Bronchus fibroblast of lung (primary cell): ENCODE results near the gene BEX3. TPM values are rescaled to one million over a fixed set of nuclear protein-coding genes. Genes with fewer than 3 reads are reported as not detected.

Experiments
- total RNA-seq: library from RNA; depleted of rRNA; stranded (reverse); fragments of >200 nt; gene quantifications from 2 replicates; pipeline ENCODE4 v1.2.3, GENCODE V29; 2015

The BEX3 gene
- 298 and 309 TPM in 2 replicates for total RNA-seq

GRCh38 chrX:103376118-103376978 lies at the start of gene BEX3:
Gene BEX3, plus strand, starts transcription at chrX:103376538. Its CDS starts 984 bp downstream, at chrX:103377522.

GRCh38 chrX:103329991-103330390 lies 46.3 kb upstream of the BEX3 start, which contains the start of gene TCEAL7:
Gene TCEAL7, plus strand, starts transcription at chrX:103330239. Its CDS starts 1,165 bp downstream, at chrX:103331404.

GRCh38 chrX:103356130-103356798 lies 20.1 kb upstream of the BEX3 start, which contains the start of gene TCEAL9:
Gene TCEAL9, plus strand, starts transcription at chrX:103356506. Its CDS starts 1,179 bp downstream, at chrX:103357685.

Other genes starting within 250 kb of the BEX3 start
- gene BEX4, start 161.4 kb upstream of the BEX3 start, total RNA-seq, result 15.0 and 15.6 TPM in 2 replicates
- gene TCEAL8, start 121.4 kb upstream of the BEX3 start, total RNA-seq, result 62.3 and 90.1 TPM in 2 replicates
- gene TCEAL5, start 99.8 kb upstream of the BEX3 start, total RNA-seq, result not detected in 2 replicates
- gene BEX2, start 65.5 kb upstream of the BEX3 start, total RNA-seq, result 0.34 and 0.89 TPM in 2 replicates
- gene TCEAL7, start 46.3 kb upstream of the BEX3 start, total RNA-seq, result 36.1 and 44.2 TPM in 2 replicates
- gene TCEAL9, start 20.0 kb upstream of the BEX3 start, total RNA-seq, result 50.1 and 113 TPM in 2 replicates
- under 0.01 TPM in 1 of 2 replicates, not detected in the other for gene RAB40A, start 143.0 kb downstream of the BEX3 start, total RNA-seq
- 25.0 and 29.6 TPM in 2 replicates for gene TCEAL4, start 209.0 kb downstream of the BEX3 start, total RNA-seq
- 12.3 and 25.6 TPM in 2 replicates for gene TCEAL3, start 231.4 kb downstream of the BEX3 start, total RNA-seq